ENCODE measurements around the gene VWA3B.

VWA3B gene

GRCh38 chr2:98332989-98333388, 246.0 kb downstream of the VWA3B start:
- DNase-seq (ENCODE audit: low read depth in 2 of 2): no peak

DNA sequence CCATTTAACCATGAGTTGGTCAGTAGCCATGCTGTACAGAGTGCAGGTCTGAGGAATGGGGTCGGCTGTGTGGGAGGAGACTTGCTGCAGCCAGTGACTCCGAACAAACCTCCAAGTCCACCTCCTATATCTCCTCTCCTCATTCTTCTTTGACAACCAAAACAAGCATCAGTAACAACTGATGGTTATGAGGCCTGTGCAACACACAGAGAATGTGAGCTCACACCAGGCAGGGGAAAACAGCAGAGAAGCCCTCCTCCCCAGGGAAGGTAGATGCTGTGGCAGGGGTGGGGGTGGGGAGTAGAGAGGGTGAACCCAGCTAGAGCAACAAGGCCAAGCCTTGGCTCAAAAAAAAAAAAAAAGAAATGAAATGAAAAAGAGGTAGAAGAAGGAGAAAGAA, 247.0 kb downstream of the VWA3B start:
- no peak for DNase-seq (ENCODE audit: low read depth in 2 of 2)

GRCh38 chr2:98334439-98335078, 247.6 kb downstream of the VWA3B start:
- DNase-seq (ENCODE audit: low read depth in 2 of 2): no peak

DNA sequence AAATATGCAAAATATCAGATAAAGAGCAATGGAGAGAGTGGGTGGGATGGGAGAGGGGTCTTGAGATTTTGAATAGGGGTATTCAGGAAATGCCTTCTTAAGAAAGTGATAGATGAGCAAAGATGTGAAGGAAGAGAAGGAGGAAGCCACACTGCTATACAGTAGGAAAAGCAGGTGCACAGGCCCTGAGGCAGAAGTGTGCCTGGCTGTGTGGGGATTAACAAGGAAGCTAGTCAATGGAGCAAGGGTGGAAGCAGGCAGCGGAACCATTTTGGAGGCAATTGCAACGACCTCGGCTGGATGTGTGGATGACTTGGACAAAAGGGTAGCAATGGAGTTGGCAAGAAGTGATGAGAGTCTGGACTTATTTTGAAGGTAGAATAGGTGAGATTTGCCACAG, 248.3 kb downstream of the VWA3B start:
- no peak for DNase-seq (ENCODE audit: low read depth in 2 of 2)

GRCh38 chr2:98341241-98341640, 254.3 kb downstream of the VWA3B start:
- DNase-seq (ENCODE audit: low read depth in 2 of 2): no peak

GRCh38 chr2:98343285-98343684, 256.3 kb downstream of the VWA3B start:
- no peak for DNase-seq (ENCODE audit: low read depth in 2 of 2)

DNA sequence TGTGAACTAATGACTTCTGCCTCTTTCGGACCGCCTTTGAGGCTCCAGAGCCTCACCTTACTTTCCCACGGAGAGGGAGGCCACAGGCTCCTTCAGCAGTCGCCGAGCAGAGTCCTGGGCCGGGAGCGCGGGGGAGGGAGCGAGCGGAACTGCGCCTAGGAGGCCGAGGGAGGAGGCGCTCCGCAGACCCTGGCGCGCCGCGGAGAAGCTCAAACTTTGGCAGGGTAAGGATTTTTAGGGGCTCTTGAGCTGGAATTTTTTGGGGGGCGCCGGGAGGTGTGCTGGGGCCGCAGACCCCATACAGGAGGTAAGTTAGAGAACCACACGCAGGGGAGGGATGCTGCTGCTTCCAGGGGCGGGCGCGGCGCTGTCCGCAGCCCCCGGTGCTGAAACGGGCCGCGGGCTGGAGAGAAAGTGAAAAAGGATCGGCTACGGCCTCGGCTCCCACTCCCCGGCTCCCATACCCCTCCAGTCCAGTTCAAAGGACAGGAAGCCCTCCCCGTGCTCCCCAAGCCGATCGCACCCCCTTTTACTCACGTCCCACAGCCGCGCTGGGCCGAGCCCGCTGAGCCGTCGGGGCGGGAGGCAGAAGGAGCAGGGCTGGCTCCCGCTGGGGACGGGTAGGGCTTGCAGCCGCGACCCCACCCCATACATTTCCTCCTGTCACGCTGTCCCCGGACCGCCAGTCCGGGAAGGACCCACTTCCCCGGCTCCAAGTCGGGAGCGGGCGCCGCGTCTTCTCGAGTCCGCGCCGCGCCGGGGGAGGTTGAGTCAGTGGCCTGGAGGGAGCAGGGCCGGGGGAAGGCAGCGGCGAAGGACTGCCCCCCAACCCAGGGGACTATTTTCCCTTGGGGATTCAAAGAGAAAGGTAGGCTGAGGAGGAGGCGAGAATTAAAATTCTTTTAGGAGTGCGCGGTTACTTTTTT, 259.6 kb downstream of the VWA3B start, which contains the start of gene CNGA3:
TSS of gene CNGA3 (plus strand) at position 146 of the 926 bp plus-strand sequence. CDS start 23,520 bp downstream, outside the sequence.
- DNase-seq (ENCODE audit: low read depth in 2 of 2): no peak

- DNase-seq (ENCODE audit: low read depth in 2 of 2): no peak
Measured at GRCh38 chr2:98347298-98348065, 260.5 kb downstream of the VWA3B start.

- DNase-seq (ENCODE audit: low read depth in 2 of 2): no peak
Measured at GRCh38 chr2:98348066-98348561, 261.1 kb downstream of the VWA3B start.

- DNase-seq (ENCODE audit: low read depth in 2 of 2): no peak
Measured at GRCh38 chr2:98350411-98350810, 263.4 kb downstream of the VWA3B start.

DNA sequence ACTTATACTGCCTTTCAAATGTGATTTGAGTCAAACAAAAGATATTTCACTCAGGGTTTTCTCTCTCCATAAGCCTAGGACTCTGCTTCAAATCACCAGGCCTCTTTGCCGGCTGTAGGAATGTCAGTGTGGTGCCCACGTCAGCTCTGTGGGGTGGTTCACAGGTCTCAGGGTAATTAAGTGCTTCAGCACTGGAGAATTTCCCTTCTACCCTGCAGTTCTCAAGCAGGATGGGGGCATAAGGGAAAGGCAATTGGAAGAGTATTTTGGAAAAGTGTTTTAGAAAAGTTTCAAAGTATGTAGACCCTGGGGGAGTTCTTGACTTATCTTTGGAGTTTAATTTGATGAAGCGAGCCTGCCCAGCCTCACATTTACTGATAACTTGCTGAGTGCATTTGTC, 268.9 kb downstream of the VWA3B start:
- no peak for DNase-seq (ENCODE audit: low read depth in 2 of 2)

DNA sequence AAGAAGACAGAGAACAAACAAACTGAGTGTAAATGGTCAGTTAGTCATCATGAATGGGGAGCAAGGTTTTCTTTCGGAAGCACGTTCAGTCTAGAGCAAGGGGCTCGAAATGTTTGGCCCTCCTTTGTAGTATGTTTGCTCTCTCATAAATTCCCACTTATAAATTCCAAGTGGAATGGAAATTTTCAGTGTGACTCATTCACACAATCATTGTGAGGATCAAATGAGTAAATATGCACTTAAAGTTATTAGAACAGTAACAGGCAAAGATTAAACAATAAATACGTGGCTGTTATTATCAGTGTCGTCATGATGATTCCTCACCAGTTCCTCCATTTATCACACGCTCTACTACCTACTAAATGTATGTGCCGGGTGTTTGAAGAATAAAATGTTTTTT, 269.8 kb downstream of the VWA3B start:
- DNase-seq (ENCODE audit: low read depth in 2 of 2): no peak

- no peak for DNase-seq (ENCODE audit: low read depth in 2 of 2)
Measured at GRCh38 chr2:98357849-98358248, 270.9 kb downstream of the VWA3B start.

DNA sequence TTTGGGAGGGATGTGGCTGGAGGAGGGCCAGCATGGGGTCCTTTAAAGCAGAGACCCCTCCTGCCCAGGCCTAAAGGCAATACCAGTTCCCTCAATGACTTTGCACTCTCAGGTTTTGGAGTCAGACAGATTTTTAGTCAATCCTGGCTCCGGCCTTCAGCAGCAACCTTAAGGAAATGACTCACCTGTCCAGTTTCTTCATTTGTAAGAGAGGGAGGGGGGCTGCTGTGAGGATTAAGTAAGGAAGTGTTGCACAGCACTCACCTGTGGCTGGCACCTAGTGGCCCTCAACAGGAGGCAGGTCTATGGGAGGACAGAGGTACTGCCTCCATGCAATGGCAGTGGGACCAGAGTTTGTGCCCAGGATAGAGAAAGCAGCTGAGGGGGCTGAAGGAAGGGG, 273.0 kb downstream of the VWA3B start:
- no peak for DNase-seq (ENCODE audit: low read depth in 2 of 2)
